GM23338 (cell line): Measurements from ENCODE around the gene ABCC1. TPM values are rescaled to one million over a fixed set of nuclear protein-coding genes. Genes with fewer than 3 reads are reported as not detected.

Source experiments
- ATAC-seq: fragments of 200-7000 bp; cut with Tn5 transposase; 3 replicates; pipeline ENCODE4 v1.9.1; 2020
- DNase-seq: peaks from one replicate; pipeline ENCODE4 v3.0.0-alpha.2; 2015; ENCODE audit warnings: low spot score
- H2AFZ ChIP-seq: fragments of 200-600 bp; sonication (generic); 2 replicates; pipeline ENCODE4 v1.8.0; 2016; ENCODE audit warnings: antibody characterized with exemption, mild to moderate bottlenecking, moderate library complexity
- H3F3A ChIP-seq: fragments of 200-600 bp; sonication (generic); replicated peaks from 2 replicates; pipeline ENCODE4 v1.8.0; 2017; ENCODE audit warnings: antibody characterized with exemption, mixed run types, low read depth
- H3K27ac ChIP-seq: fragments of 200-600 bp; sonication (generic); 2 replicates; pipeline ENCODE4 v1.6.1; 2016; ENCODE audit warnings: low read depth
- H3K27me3 ChIP-seq: fragments of 200-600 bp; sonication (generic); 2 replicates; pipeline ENCODE4 v1.8.0; 2016; ENCODE audit warnings: mild to moderate bottlenecking, mixed run types, moderate library complexity; ENCODE audit not compliant: insufficient read depth
- H3K36me3 ChIP-seq: fragments of 200-600 bp; sonication (generic); 2 replicates; pipeline ENCODE4 v1.8.0; 2016; ENCODE audit warnings: mild to moderate bottlenecking; ENCODE audit not compliant: insufficient read depth
- H3K4me1 ChIP-seq: fragments of 200-600 bp; sonication (generic); 2 replicates; pipeline ENCODE4 v1.8.0; 2016; ENCODE audit warnings: mild to moderate bottlenecking, moderate library complexity; ENCODE audit not compliant: insufficient read depth
- H3K4me2 ChIP-seq: fragments of 200-600 bp; sonication (generic); 2 replicates; pipeline ENCODE4 v1.7.1; 2017; ENCODE audit warnings: mixed run types
- H3K4me3 ChIP-seq: fragments of 200-600 bp; sonication (generic); 2 replicates; pipeline ENCODE4 v1.6.1; 2016; ENCODE audit warnings: mixed run types
- H3K79me2 ChIP-seq: fragments of 200-600 bp; sonication (generic); replicated peaks from 2 replicates; pipeline ENCODE4 v1.8.0; 2017; ENCODE audit warnings: mild to moderate bottlenecking; ENCODE audit not compliant: insufficient read depth
- H3K9me2 ChIP-seq: fragments of 200-600 bp; sonication (generic); 2 replicates; pipeline ENCODE4 v1.8.0; 2017; ENCODE audit not compliant: insufficient read depth
- H4K20me1 ChIP-seq: fragments of 200-600 bp; sonication (generic); replicated peaks from 2 replicates; pipeline ENCODE4 v1.8.0; 2017; ENCODE audit warnings: mild to moderate bottlenecking; ENCODE audit not compliant: insufficient read depth
- H3K27ac Mint-ChIP-seq: 2 replicates; pipeline ENCODE4 v1.8.0; 2020; ENCODE audit warnings: inconsistent platforms, mild to moderate bottlenecking, moderate library complexity, mixed read lengths
- H3K27me3 Mint-ChIP-seq: 3 replicates; pipeline ENCODE4 v1.8.0; 2022; ENCODE audit warnings: low read depth, mild to moderate bottlenecking, moderate library complexity, mixed read lengths, inconsistent platforms; ENCODE audit not compliant: insufficient read depth, poor library complexity
- H3K36me3 Mint-ChIP-seq: 3 replicates; pipeline ENCODE4 v1.8.0; 2021; ENCODE audit warnings: low read depth, mild to moderate bottlenecking, inconsistent platforms, moderate library complexity, mixed read lengths
- H3K4me1 Mint-ChIP-seq: 3 replicates; pipeline ENCODE4 v1.8.0; 2020; ENCODE audit warnings: mild to moderate bottlenecking, inconsistent platforms, mixed read lengths
- H3K4me3 Mint-ChIP-seq: 3 replicates; pipeline ENCODE4 v1.8.0; 2021; ENCODE audit warnings: moderate library complexity, mild to moderate bottlenecking, inconsistent platforms, mixed read lengths
- H3K9me3 Mint-ChIP-seq: 3 replicates; pipeline ENCODE4 v1.8.0; 2020; ENCODE audit warnings: moderate library complexity, mild to moderate bottlenecking, inconsistent platforms, mixed read lengths
- EZH2phosphoT487 ChIP-seq: fragments of 200-600 bp; sonication (generic); IDR thresholded peaks from one replicate; pipeline ENCODE4 v1.8.1; 2018; ENCODE audit warnings: antibody characterized with exemption; ENCODE audit not compliant: unreplicated experiment
- NANOG ChIP-seq: IDR thresholded peaks from 2 replicates; pipeline ENCODE4 v1.6.1; 2016; ENCODE audit warnings: antibody characterized with exemption, borderline replicate concordance
- POLR2AphosphoS5 ChIP-seq: IDR thresholded peaks from 2 replicates; pipeline ENCODE4 v1.6.1; 2016; ENCODE audit warnings: antibody characterized with exemption, low read depth
- STAT1 ChIP-seq: IDR thresholded peaks from one replicate; pipeline ENCODE4 v1.6.1; 2016; ENCODE audit warnings: antibody characterized with exemption; ENCODE audit not compliant: unreplicated experiment
- polyA plus RNA-seq: library from polyadenylated mRNA; unstranded; fragments of >200 nt; fragmentation: Nextera tagmentation; extraction: Ambion mirVana; gene quantifications from 2 replicates; pipeline ENCODE4 v1.2.1, GENCODE V29; 2016
- total RNA-seq: library from RNA; depleted of rRNA; stranded (reverse); fragments of >200 nt; shearing (Covaris generic); gene quantifications from 2 replicates; pipeline ENCODE4 v1.2.3, GENCODE V29; 2014
- TF ChIP-seq, protein P1 (sequence below): IDR thresholded peaks from 2 replicates; pipeline ENCODE4 v1.6.1; 2016; ENCODE audit warnings: antibody characterized with exemption
- TF ChIP-seq, protein P2 (sequence below): fragments of 250-450 bp; sonication (Bioruptor Pico); IDR thresholded peaks from 2 replicates; pipeline ENCODE4 v1.5.0; 2020; ENCODE audit warnings: mild to moderate bottlenecking, moderate library complexity

The ABCC1 gene
- total and polyA plus RNA-seq, 2 experiments from 2014 or later: 11.0 to 46.6 TPM

DNA sequence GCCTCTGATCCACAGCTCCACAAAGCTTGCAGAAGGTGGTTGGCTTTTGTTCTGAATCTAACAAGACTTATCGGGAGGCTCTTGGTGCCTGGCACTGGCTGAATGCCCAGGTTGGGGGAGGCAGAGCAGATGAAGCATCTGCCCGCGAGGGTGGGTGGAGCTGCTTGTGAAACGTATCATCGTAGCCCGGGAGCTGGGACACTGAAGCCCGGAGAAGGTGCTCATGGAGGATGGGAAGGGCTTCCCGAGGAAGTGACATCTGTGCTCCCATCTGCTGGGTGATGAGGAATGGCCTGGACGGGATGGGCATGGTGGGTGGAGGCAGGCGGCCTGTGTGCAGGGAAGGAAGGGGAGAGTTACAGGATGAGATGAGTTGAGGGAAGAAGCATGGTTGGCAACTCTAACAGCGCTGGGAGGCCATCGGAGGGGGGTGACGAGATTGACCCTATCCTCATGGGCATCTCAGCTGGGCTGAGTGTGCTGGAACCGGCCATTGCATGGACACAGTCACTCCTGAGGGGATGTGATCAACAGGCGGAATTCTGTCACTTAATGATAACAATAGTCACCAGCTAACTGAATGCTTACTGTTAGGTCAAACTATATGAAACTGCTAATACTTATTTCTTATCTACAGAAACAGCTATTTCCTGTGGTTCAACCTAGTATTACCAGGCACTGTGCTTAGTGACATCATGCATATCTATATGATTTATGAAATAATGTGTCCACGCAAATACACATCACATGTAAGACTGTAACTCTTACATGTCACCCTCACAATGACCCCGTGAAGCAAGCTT lies 171.2 kb downstream of the ABCC1 start:
- no peak overlapping the region for H3K4me3 ChIP-seq
- no peak overlapping the region for H3K4me2 ChIP-seq
- H4K20me1 ChIP-seq: peaks cover 5% of the 10 kb centered on the region; the same call in 1 of the 2 replicates
- no peak for ATAC-seq
- TF ChIP-seq, protein P1, sequence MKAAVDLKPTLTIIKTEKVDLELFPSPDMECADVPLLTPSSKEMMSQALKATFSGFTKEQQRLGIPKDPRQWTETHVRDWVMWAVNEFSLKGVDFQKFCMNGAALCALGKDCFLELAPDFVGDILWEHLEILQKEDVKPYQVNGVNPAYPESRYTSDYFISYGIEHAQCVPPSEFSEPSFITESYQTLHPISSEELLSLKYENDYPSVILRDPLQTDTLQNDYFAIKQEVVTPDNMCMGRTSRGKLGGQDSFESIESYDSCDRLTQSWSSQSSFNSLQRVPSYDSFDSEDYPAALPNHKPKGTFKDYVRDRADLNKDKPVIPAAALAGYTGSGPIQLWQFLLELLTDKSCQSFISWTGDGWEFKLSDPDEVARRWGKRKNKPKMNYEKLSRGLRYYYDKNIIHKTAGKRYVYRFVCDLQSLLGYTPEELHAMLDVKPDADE: no peak
- peak overlapping the region; percentile 66; the same call in 1 of the 2 replicates for H3K27ac Mint-ChIP-seq
- peaks cover 80% of the 10 kb centered on the region for H3K36me3 Mint-ChIP-seq
- H3K4me1 Mint-ChIP-seq: no peaks in the 10 kb centered on the region
- no peaks in the 10 kb centered on the region for H3F3A ChIP-seq
- H3K27me3 ChIP-seq: no peaks in the 10 kb centered on the region
- no peaks in the 10 kb centered on the region for H3K9me2 ChIP-seq
- H3K79me2 ChIP-seq: no peaks in the 10 kb centered on the region
- H3K4me1 ChIP-seq: no peaks in the 10 kb centered on the region
- H3K27me3 Mint-ChIP-seq: peaks cover 7% of the 10 kb centered on the region
- no peak overlapping the region for H3K4me3 Mint-ChIP-seq
- DNase-seq: no peak
- H3K36me3 ChIP-seq: peaks cover 46% of the 10 kb centered on the region
- H3K9me3 Mint-ChIP-seq: peaks cover 11% of the 10 kb centered on the region; the same call in 2 of the 3 replicates
- no peak overlapping the region for H3K27ac ChIP-seq
- no peak overlapping the region for H2AFZ ChIP-seq

DNA sequence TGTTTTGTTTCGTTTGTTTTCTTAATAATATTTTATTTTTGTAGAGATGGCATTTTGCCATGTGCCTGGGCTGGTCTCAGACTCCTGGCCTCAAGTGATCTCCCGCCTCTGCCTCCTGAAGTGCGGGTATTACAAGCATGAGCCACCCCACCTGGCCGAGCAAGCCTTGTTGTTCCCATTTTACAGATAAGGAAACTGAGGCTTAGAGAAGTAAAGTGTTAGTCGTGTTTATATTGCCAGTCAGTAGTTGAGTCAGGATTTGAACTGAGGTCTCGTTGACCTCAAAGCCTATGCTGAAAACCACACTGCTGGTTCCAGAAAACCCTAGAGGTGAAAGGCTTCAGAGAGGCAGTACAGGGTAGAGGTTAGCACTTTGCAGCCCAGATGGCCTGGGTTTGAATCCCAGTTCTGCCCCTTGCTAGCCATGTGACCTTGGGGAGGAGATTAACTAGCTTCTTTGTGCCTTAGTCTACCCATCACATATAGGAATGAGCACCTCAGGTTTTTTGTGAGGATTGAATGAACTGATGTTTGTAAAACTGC lies 171.8 kb downstream of the ABCC1 start:
- no peak for TF ChIP-seq EZH2phosphoT487
- TF ChIP-seq NANOG: no peak
- TF ChIP-seq POLR2AphosphoS5: no peak
- H3K36me3 Mint-ChIP-seq: peaks cover 82% of the 10 kb centered on the region

DNA sequence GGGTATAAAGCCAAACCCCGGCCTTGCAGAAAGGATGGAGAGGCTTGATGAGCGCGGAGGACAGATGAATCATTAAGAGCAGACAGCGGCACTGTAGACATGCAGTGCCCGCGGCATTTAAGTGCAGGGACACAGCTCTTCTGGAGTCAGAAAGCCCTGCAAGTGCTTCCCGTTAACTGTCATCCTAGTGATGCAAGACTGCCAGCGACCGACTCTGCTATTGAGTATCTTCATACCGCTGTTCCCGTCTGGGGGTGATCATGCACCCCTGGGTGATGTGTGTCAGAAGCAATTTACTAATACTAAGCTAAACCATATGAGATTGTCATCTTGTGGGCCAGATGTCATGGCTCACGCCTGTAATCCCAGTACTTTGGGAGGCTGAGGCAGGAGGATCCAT lies 172.8 kb downstream of the ABCC1 start:
- no peaks in the 10 kb centered on the region for H3F3A ChIP-seq
- no peaks in the 10 kb centered on the region for H3K79me2 ChIP-seq
- Mint-ChIP-seq H3K9me3 (peaks cover 11% of the 10 kb centered on the region; the same call in 2 of the 3 replicates), H3K27ac (no peak overlapping the region), H3K36me3 (peaks cover 80% of the 10 kb centered on the region), H3K4me1 (no peaks in the 10 kb centered on the region), H3K27me3 (peaks cover 10% of the 10 kb centered on the region), H3K4me3 (no peak overlapping the region)
- peaks cover 36% of the 10 kb centered on the region for H3K36me3 ChIP-seq
- no peaks in the 10 kb centered on the region for H3K9me2 ChIP-seq
- no peak overlapping the region for H3K4me2 ChIP-seq
- no peak overlapping the region for H3K27ac ChIP-seq
- no peaks in the 10 kb centered on the region for H3K27me3 ChIP-seq
- no peaks in the 10 kb centered on the region for H3K4me1 ChIP-seq
- ATAC-seq (no peak), DNase-seq (no peak)
- 0 out of 2 replicates have a peak, but pooled peaks cover 5% of the 10 kb centered on the region for H4K20me1 ChIP-seq
- no peak overlapping the region for H2AFZ ChIP-seq
- no peak overlapping the region for H3K4me3 ChIP-seq
- TF ChIP-seq STAT1 (no peak), NANOG (no peak)
- TF ChIP-seq, protein P2, sequence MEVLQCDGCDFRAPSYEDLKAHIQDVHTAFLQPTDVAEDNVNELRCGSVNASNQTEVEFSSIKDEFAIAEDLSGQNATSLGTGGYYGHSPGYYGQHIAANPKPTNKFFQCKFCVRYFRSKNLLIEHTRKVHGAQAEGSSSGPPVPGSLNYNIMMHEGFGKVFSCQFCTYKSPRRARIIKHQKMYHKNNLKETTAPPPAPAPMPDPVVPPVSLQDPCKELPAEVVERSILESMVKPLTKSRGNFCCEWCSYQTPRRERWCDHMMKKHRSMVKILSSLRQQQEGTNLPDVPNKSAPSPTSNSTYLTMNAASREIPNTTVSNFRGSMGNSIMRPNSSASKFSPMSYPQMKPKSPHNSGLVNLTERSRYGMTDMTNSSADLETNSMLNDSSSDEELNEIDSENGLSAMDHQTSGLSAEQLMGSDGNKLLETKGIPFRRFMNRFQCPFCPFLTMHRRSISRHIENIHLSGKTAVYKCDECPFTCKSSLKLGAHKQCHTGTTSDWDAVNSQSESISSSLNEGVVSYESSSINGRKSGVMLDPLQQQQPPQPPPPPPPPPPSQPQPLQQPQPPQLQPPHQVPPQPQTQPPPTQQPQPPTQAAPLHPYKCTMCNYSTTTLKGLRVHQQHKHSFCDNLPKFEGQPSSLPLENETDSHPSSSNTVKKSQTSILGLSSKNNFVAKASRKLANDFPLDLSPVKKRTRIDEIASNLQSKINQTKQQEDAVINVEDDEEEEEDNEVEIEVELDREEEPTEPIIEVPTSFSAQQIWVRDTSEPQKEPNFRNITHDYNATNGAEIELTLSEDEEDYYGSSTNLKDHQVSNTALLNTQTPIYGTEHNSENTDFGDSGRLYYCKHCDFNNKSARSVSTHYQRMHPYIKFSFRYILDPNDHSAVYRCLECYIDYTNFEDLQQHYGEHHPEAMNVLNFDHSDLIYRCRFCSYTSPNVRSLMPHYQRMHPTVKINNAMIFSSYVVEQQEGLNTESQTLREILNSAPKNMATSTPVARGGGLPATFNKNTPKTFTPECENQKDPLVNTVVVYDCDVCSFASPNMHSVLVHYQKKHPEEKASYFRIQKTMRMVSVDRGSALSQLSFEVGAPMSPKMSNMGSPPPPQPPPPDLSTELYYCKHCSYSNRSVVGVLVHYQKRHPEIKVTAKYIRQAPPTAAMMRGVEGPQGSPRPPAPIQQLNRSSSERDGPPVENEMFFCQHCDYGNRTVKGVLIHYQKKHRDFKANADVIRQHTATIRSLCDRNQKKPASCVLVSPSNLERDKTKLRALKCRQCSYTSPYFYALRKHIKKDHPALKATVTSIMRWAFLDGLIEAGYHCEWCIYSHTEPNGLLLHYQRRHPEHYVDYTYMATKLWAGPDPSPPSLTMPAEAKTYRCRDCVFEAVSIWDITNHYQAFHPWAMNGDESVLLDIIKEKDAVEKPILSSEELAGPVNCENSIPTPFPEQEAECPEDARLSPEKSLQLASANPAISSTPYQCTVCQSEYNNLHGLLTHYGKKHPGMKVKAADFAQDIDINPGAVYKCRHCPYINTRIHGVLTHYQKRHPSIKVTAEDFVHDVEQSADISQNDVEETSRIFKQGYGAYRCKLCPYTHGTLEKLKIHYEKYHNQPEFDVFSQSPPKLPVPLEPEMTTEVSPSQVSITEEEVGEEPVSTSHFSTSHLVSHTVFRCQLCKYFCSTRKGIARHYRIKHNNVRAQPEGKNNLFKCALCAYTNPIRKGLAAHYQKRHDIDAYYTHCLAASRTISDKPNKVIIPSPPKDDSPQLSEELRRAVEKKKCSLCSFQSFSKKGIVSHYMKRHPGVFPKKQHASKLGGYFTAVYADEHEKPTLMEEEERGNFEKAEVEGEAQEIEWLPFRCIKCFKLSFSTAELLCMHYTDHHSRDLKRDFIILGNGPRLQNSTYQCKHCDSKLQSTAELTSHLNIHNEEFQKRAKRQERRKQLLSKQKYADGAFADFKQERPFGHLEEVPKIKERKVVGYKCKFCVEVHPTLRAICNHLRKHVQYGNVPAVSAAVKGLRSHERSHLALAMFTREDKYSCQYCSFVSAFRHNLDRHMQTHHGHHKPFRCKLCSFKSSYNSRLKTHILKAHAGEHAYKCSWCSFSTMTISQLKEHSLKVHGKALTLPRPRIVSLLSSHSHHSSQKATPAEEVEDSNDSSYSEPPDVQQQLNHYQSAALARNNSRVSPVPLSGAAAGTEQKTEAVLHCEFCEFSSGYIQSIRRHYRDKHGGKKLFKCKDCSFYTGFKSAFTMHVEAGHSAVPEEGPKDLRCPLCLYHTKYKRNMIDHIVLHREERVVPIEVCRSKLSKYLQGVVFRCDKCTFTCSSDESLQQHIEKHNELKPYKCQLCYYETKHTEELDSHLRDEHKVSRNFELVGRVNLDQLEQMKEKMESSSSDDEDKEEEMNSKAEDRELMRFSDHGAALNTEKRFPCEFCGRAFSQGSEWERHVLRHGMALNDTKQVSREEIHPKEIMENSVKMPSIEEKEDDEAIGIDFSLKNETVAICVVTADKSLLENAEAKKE (CRISPR knock-in tag): no peak

More for the DNA sequence above, 171.8 kb downstream of the ABCC1 start:
- Mint-ChIP-seq H3K9me3 (peaks cover 11% of the 10 kb centered on the region; the same call in 2 of the 3 replicates), H3K4me3 (no peak overlapping the region), H3K27me3 (peaks cover 7% of the 10 kb centered on the region), H3K27ac (no peak overlapping the region), H3K4me1 (no peaks in the 10 kb centered on the region)
- Histone ChIP-seq H3K36me3 (peaks cover 44% of the 10 kb centered on the region), H3K79me2 (no peaks in the 10 kb centered on the region), H4K20me1 (peaks cover 5% of the 10 kb centered on the region; the same call in 1 of the 2 replicates), H3K27me3 (no peaks in the 10 kb centered on the region), H3K4me3 (no peak overlapping the region), H3F3A (no peaks in the 10 kb centered on the region), H2AFZ (no peak overlapping the region), H3K27ac (no peak overlapping the region), H3K4me1 (no peaks in the 10 kb centered on the region), H3K4me2 (no peak overlapping the region), H3K9me2 (no peaks in the 10 kb centered on the region)
- DNase-seq (no peak), ATAC-seq (no peak)
